Gastrocnemius medialis (tissue), 4 donors: Measurements from ENCODE around the gene GALNT5. TPM values are rescaled to one million over a fixed set of nuclear protein-coding genes. Genes with fewer than 3 reads are reported as not detected.

ENCODE experiments used
- ATAC-seq, 2 donors: fragments of 150-250 bp; one replicate each; pipeline ENCODE4 v1.9.1; 2016
- DNase-seq, 2 donors: peaks; one replicate each; pipeline ENCODE4 v3.0.0-alpha.2; 2019
- H3K27ac ChIP-seq, 4 donors: fragments of 200-600 bp; sonication (generic); 1 replicate in 1 of 4; 2 replicates in 3 of 4; pipeline ENCODE4 v1.5.1; 2016 to 2018; ENCODE audit warnings: mild to moderate bottlenecking in 2 of 4, moderate library complexity in 1 of 4
- H3K27me3 ChIP-seq, 3 donors: fragments of 200-600 bp; sonication (generic) in 2 of 3; 1 replicate in 1 of 3; 2 replicates in 2 of 3; pipeline versions ENCODE4 v1.5.1 to v1.6.0; 2016 to 2019; ENCODE audit warnings: mild to moderate bottlenecking in 1 of 3, moderate library complexity in 1 of 3
- H3K36me3 ChIP-seq, 2 donors: fragments of 200-600 bp; sonication (generic) in 1 of 2; one replicate each; pipeline ENCODE4 v1.5.1; 2017 to 2018
- H3K4me1 ChIP-seq, 2 donors: fragments of 200-600 bp; sonication (generic) in 1 of 2; one replicate each; pipeline ENCODE4 v1.5.1; 2016 to 2017; ENCODE audit warnings: mild to moderate bottlenecking in 2 of 2
- H3K4me3 ChIP-seq, 4 donors: fragments of 200-600 bp; sonication (generic) in 3 of 4; 1 replicate in 1 of 4; 2 replicates in 3 of 4; pipeline ENCODE4 v1.5.1; 2016 to 2019; ENCODE audit warnings: mild to moderate bottlenecking in 2 of 4
- H3K9me3 ChIP-seq, 3 donors: fragments of 200-600 bp; sonication (generic) in 2 of 3; 1 replicate in 1 of 3; 2 replicates in 2 of 3; pipeline ENCODE4 v1.5.1; 2016 to 2019
- POLR2A ChIP-seq, 2 donors: fragments of 450-650 bp; IDR thresholded peaks; one replicate each; pipeline ENCODE4 v1.6.1; 2017; ENCODE audit warnings: antibody characterized with exemption in 2 of 2, mild to moderate bottlenecking in 2 of 2, moderate library complexity in 2 of 2
- in situ Hi-C, 4 donors: fragments of 200-750 bp; cut with MboI; loops; one replicate each; pipeline versions ENCODE4 v1.15.0 to v1.8.0; 2017; ENCODE audit warnings: low sequenced_read_pairs in 4 of 4
- intact Hi-C: fragments of 100-400 bp; cut with DNase I; formaldehyde crosslinking; loops from one replicate; pipeline ENCODE4 v1.15.1; 2023; ENCODE audit warnings: low total_unique reads
- total RNA-seq, 4 donors: library from RNA; depleted of rRNA; stranded (reverse); fragments of >200 nt; gene quantifications; one replicate each; pipeline versions ENCODE4 v1.1.0 to v1.2.3, GENCODE V29; 2016
- TF ChIP-seq, protein P1 (sequence below), 5 experiments: fragments of 450-650 bp in 3 of 5; fragments of 200-600 bp in 2 of 5; sonication (generic) in 2 of 5; IDR thresholded peaks in 4 of 5; conservative IDR thresholded peaks in 1 of 5; 1 replicate in 4 of 5; 2 replicates in 1 of 5; pipeline ENCODE4 v1.5.1; 2016 to 2019; ENCODE audit warnings: antibody characterized with exemption in 5 of 5, mild to moderate bottlenecking in 3 of 5, moderate library complexity in 3 of 5

GALNT5 gene
- total RNA-seq, 4 donors from 2014 or later = 0.07 TPM; not detected in 3

DNA sequence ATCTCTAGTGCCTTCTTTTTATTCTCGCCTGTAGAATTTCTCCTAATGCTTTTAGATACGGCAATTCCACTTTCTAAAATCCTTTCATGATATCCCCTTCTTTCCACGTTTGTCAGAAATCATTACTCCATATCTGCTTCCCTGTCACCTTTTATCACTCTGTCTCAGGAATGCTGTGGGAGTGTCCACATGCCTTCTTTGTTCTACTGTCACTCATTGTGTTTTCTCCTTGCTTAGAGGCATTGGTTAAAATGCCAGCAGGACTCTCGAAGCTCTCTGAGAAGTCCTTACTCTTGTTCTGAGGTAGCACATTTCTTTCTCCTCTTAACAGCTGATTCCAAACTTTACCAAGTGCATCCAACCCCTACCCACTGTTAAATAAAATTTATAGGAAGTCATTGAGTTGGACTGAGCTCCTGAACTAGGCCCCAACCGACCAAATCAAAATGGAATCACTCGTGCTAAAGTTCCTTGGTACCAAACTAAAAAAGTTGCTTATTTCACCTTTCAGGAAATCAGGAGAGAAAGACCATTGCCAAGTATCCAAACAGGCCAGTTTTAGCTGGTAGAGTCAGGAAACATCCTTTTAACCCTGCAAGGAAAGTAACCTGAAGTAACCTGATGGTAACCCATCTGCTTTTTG, 10.6 kb upstream of the GALNT5 start:
- H3K36me3 ChIP-seq = no peaks in the 10 kb centered on the region
- TF ChIP-seq, protein P1, sequence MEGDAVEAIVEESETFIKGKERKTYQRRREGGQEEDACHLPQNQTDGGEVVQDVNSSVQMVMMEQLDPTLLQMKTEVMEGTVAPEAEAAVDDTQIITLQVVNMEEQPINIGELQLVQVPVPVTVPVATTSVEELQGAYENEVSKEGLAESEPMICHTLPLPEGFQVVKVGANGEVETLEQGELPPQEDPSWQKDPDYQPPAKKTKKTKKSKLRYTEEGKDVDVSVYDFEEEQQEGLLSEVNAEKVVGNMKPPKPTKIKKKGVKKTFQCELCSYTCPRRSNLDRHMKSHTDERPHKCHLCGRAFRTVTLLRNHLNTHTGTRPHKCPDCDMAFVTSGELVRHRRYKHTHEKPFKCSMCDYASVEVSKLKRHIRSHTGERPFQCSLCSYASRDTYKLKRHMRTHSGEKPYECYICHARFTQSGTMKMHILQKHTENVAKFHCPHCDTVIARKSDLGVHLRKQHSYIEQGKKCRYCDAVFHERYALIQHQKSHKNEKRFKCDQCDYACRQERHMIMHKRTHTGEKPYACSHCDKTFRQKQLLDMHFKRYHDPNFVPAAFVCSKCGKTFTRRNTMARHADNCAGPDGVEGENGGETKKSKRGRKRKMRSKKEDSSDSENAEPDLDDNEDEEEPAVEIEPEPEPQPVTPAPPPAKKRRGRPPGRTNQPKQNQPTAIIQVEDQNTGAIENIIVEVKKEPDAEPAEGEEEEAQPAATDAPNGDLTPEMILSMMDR (IDR thresholded peaks at IDR 0.05 in 4 of 5, conservative IDR thresholded peaks at IDR 0.05 in 1 of 5) = no peak
- TF ChIP-seq POLR2A (IDR thresholded peaks at IDR 0.05) = no peak
- H3K27me3 ChIP-seq = no peaks in the 10 kb centered on the region
- intact Hi-C loops = no loop called here
- H3K4me3 ChIP-seq = no peak overlapping the region
- in situ Hi-C loops = no loop called here
- no peaks in the 10 kb centered on the region for H3K9me3 ChIP-seq
- ATAC-seq = no peak
- no peaks in the 10 kb centered on the region for H3K4me1 ChIP-seq
- H3K27ac ChIP-seq = no peak overlapping the region
- DNase-seq = no peak

DNA sequence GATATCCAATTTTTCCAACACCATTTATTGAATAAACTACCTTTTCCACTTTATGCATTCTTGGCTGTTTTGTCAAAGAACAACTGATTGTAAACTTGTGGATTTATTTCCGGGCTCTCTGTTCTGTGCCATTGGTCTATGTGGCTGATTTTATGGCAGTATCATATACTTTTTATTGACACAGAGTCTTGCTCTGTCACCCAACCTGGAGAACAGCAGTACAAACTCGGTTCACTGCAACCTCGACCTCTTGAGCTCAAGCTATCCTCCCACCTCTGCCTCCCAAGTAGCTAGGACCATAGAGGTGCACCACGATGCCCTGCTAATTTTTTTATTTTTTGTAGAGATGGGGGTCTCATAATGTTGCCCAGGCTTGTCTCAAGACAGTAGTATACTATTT, 6.7 kb upstream of the GALNT5 start:
- no peaks in the 10 kb centered on the region for H3K4me1 ChIP-seq
- H3K27ac ChIP-seq = no peak overlapping the region
- H3K36me3 ChIP-seq = no peaks in the 10 kb centered on the region
- ATAC-seq (no peak), DNase-seq (no peak)
- no peak overlapping the region for H3K4me3 ChIP-seq
- in situ Hi-C loops (no loop called here), intact Hi-C loops (no loop called here)
- no peaks in the 10 kb centered on the region for H3K27me3 ChIP-seq
- TF ChIP-seq, protein P1 (IDR thresholded peaks at IDR 0.05 in 4 of 5, conservative IDR thresholded peaks at IDR 0.05 in 1 of 5) = no peak
- no peaks in the 10 kb centered on the region for H3K9me3 ChIP-seq

DNA sequence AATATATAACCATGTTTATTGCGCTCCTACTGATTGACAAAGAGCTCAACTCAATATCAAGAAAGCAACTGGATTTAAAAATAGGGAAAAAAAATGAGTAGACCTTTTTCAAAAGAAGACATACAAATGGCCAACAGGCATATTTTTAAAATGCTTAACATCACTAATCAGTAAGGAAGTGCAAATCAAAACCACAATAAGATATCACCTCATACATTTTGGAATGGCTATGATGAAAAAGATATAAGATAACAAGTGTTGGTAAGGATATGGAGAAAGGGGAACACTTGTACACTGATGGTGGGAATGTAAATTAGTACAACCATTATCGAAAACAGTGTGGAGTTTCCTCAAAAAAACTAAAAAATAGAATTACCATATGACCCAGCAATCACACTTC, 5.6 kb upstream of the GALNT5 start:
- Histone ChIP-seq H3K4me3 (no peak overlapping the region), H3K27me3 (no peaks in the 10 kb centered on the region), H3K36me3 (no peaks in the 10 kb centered on the region), H3K9me3 (no peaks in the 10 kb centered on the region), H3K27ac (no peak overlapping the region), H3K4me1 (no peaks in the 10 kb centered on the region)
- intact Hi-C loops = no loop called here
- DNase-seq = no peak
- ATAC-seq = no peak
- in situ Hi-C loops = no loop called here
- TF ChIP-seq POLR2A (IDR thresholded peaks at IDR 0.05) = no peak
- TF ChIP-seq, protein P1 (IDR thresholded peaks at IDR 0.05 in 4 of 5, conservative IDR thresholded peaks at IDR 0.05 in 1 of 5) = no peak

- Histone ChIP-seq H3K4me1 (peaks cover 0 to 3% of the 10 kb centered on the region in 2 donors), H3K9me3 (no peaks in the 10 kb centered on the region), H3K27ac (no peak overlapping the region), H3K4me3 (no peak overlapping the region), H3K27me3 (no peaks in the 10 kb centered on the region), H3K36me3 (no peaks in the 10 kb centered on the region)
- no peak for DNase-seq
- no peak for TF ChIP-seq POLR2A (IDR thresholded peaks at IDR 0.05)
- TF ChIP-seq, protein P1 (IDR thresholded peaks at IDR 0.05 in 4 of 5, conservative IDR thresholded peaks at IDR 0.05 in 1 of 5) = no peak
- in situ Hi-C loops = no loop called here
- intact Hi-C loops = no loop called here
- no peak for ATAC-seq
These were observed 5.0 kb upstream of the GALNT5 start for GRCh38 chr2:157252529-157252928.

DNA sequence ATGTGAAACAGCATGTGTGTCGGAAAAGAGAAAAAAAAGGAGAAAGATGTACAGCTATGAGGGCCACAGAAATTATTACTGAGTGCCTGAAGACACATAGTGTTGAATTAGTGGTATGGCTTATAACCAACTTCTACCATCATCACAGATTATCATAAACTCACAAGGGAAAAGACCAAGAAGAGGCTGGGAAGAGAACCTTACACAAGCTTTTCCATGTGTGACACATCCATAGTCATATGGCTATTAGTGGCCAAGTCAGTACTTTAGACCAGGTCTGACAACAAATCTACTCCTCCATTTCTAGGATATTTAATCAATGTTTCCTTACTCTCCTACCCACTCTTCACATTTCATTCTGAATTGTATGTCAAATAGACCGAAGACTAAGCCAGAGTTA, 3.5 kb upstream of the GALNT5 start:
- no peak for DNase-seq
- peaks cover 0 to 9% of the 10 kb centered on the region in 2 donors for H3K4me1 ChIP-seq
- no peaks in the 10 kb centered on the region for H3K36me3 ChIP-seq
- in situ Hi-C loops (no loop called here), intact Hi-C loops (no loop called here)
- no peak overlapping the region for H3K4me3 ChIP-seq
- H3K27me3 ChIP-seq = no peaks in the 10 kb centered on the region
- no peaks in the 10 kb centered on the region for H3K9me3 ChIP-seq
- no peak overlapping the region for H3K27ac ChIP-seq
- TF ChIP-seq POLR2A (IDR thresholded peaks at IDR 0.05) = no peak
- TF ChIP-seq, protein P1 (IDR thresholded peaks at IDR 0.05 in 4 of 5, conservative IDR thresholded peaks at IDR 0.05 in 1 of 5) = no peak
- ATAC-seq = no peak
